Activated gamma-delta T cell (primary cell): ENCODE results near the gene SLC35B2.

Source experiments
- DNase-seq: peaks from one replicate; lab custom pipeline; 2025; lab: John Stamatoyannopoulos, UW

The SLC35B2 gene

GRCh38 chr6:44254191-44255104 lies 2.9 kb downstream of the SLC35B2 start:
- no peak for DNase-seq

GRCh38 chr6:44253307-44254101 lies 3.8 kb downstream of the SLC35B2 start:
- DNase-seq = no peak

- no peak for DNase-seq
Measured at GRCh38 chr6:44251576-44252524, 5.5 kb downstream of the SLC35B2 start.

- DNase-seq = no peak
Measured at GRCh38 chr6:44250718-44251123, 6.6 kb downstream of the SLC35B2 start.

GRCh38 chr6:44250067-44250717 lies 7.1 kb downstream of the SLC35B2 start:
- no peak for DNase-seq

- no peak for DNase-seq
Measured at GRCh38 chr6:44249082-44249748, 8.1 kb downstream of the SLC35B2 start.

GRCh38 chr6:44248579-44248978 lies 8.7 kb downstream of the SLC35B2 start:
- no peak for DNase-seq

GRCh38 chr6:44247338-44248302 lies 9.7 kb downstream of the SLC35B2 start:
- peak; percentile 92 for DNase-seq

GRCh38 chr6:44246663-44247337 lies 10.5 kb downstream of the SLC35B2 start, which contains the start of gene HSP90AB1:
Gene HSP90AB1, plus strand, starts transcription at chr6:44247101. Its CDS starts 1,529 bp downstream, at chr6:44248630.
- peak; percentile 59 for DNase-seq

GRCh38 chr6:44245912-44246662 lies 11.2 kb downstream of the SLC35B2 start:
- DNase-seq = peak; percentile 71

GRCh38 chr6:44245391-44245911 lies 11.9 kb downstream of the SLC35B2 start:
- no peak for DNase-seq

GRCh38 chr6:44243345-44243744 lies 14.0 kb downstream of the SLC35B2 start:
- no peak for DNase-seq

- DNase-seq = no peak
Measured at GRCh38 chr6:44238687-44239350, 18.5 kb downstream of the SLC35B2 start.

- DNase-seq = peak; percentile 57
Measured at GRCh38 chr6:44237813-44238433, 19.4 kb downstream of the SLC35B2 start.

- DNase-seq = no peak
Measured at GRCh38 chr6:44237021-44237812, 20.1 kb downstream of the SLC35B2 start.
